Lung (tissue), 12 donors: Measurements from ENCODE around the gene TMEM242. TPM values are rescaled to one million over a fixed set of nuclear protein-coding genes. Genes with fewer than 3 reads are reported as not detected.

Experiments
- ATAC-seq: fragments of 200-7000 bp; cut with Tn5 transposase; one replicate; pipeline ENCODE4 v1.9.1; 2020; ENCODE audit warnings: moderate number of reproducible peaks; ENCODE audit not compliant: insufficient read depth, low FRiP score
- DNase-seq, 3 donors: peaks; one replicate each; pipeline ENCODE4 v3.0.0-alpha.2; 2013 to 2017
- H3K27ac ChIP-seq, 2 donors: one replicate each; pipeline ENCODE4 v1.5.1; 2013; ENCODE audit warnings: mild to moderate bottlenecking in 2 of 2, moderate library complexity in 2 of 2, control low read depth in 1 of 2, inconsistent platforms in 1 of 2, low read depth in 1 of 2, low read length in 1 of 2
- H3K27me3 ChIP-seq, 3 donors: one replicate each; pipeline ENCODE4 v1.5.1; 2013; ENCODE audit warnings: low read length in 2 of 3; ENCODE audit not compliant: control insufficient read depth in 3 of 3, insufficient read depth in 3 of 3
- H3K36me3 ChIP-seq, 4 donors: one replicate each; pipeline ENCODE4 v1.5.1; 2013; ENCODE audit warnings: low read length in 4 of 4, mild to moderate bottlenecking in 1 of 4, moderate library complexity in 1 of 4; ENCODE audit not compliant: control insufficient read depth in 4 of 4, insufficient read depth in 4 of 4
- H3K4me1 ChIP-seq, 5 donors: one replicate each; pipeline ENCODE4 v1.5.1; 2013; ENCODE audit warnings: low read length in 5 of 5, mild to moderate bottlenecking in 2 of 5, moderate library complexity in 1 of 5; ENCODE audit not compliant: control insufficient read depth in 5 of 5, insufficient read depth in 5 of 5
- H3K4me3 ChIP-seq: one replicate; pipeline ENCODE4 v1.5.1; 2013; ENCODE audit warnings: mild to moderate bottlenecking, control low read depth, moderate library complexity
- H3K9ac ChIP-seq, 2 donors: one replicate each; pipeline ENCODE4 v1.5.1; 2013; ENCODE audit warnings: low read length in 2 of 2, control low read depth in 1 of 2; ENCODE audit not compliant: insufficient read depth in 1 of 2
- H3K9me3 ChIP-seq, 4 donors: one replicate each; pipeline ENCODE4 v1.5.1; 2013; ENCODE audit warnings: low read length in 3 of 4, mild to moderate bottlenecking in 1 of 4, moderate library complexity in 1 of 4; ENCODE audit not compliant: control insufficient read depth in 4 of 4, insufficient read depth in 3 of 4
- WGBS, 2 donors: extraction: QIAGEN DNeasy Blood & Tissue Kit; methylation state at CpG; one replicate each; pipeline ENCODE4 v1.1.7; 2013; 5-methylcytosine and 5-hydroxymethylcytosine counted together
- polyA plus RNA-seq, 2 donors: library from polyadenylated mRNA; stranded (reverse); fragments of 200-250 nt; gene quantifications; one replicate each; pipeline ENCODE4 v1.2.1, GENCODE V29; 2013
- total RNA-seq, 2 donors: library from RNA; depleted of rRNA in 1 of 2; stranded (reverse); fragments of >200 nt in 1 of 2; gene quantifications; one replicate each; pipeline ENCODE4 v1.2.1, GENCODE V29; 2014 to 2021
- TF ChIP-seq, protein P1 (sequence below): IDR thresholded peaks from 2 replicates; pipeline ENCODE4 v1.5.1; 2012; ENCODE audit warnings: mild to moderate bottlenecking; ENCODE audit errors: control extremely low read depth, extremely low read depth
- donor health status: control.
- donor health status: control.
- donor health status: Bipolar disorder and iron deficiency.
- donor health status: healthy.
- donor health status: DM: yes; HTN: yes; CAD: no.

The TMEM242 gene
- total and polyA plus RNA-seq, 4 donors = 4.4 to 11.5 (median 8.3) TPM

DNA sequence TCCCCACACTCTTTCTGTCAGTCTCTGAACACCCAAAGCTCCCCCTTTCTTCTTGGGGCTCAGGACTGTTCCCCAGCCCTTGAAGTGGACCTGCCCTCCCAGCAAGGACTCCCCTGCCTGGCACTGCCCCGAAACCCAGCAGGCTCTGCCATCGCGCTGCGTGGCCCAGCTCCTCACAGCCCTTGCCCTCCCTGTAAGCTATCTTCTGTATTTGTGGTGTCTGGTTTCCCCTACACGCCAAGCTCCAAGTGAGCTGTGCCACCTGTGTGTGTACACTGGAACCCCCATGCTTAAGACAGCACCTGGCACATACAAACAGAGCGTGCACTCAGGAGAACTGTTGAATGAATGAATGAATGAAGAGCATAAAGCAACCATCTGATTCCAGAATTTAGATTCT lies 57.7 kb downstream of the TMEM242 start:
- no peak for DNase-seq
- peaks cover 0 to 2% (median 0%) of the 10 kb centered on the region in 4 donors for H3K9me3 ChIP-seq
- TF ChIP-seq, protein P1, sequence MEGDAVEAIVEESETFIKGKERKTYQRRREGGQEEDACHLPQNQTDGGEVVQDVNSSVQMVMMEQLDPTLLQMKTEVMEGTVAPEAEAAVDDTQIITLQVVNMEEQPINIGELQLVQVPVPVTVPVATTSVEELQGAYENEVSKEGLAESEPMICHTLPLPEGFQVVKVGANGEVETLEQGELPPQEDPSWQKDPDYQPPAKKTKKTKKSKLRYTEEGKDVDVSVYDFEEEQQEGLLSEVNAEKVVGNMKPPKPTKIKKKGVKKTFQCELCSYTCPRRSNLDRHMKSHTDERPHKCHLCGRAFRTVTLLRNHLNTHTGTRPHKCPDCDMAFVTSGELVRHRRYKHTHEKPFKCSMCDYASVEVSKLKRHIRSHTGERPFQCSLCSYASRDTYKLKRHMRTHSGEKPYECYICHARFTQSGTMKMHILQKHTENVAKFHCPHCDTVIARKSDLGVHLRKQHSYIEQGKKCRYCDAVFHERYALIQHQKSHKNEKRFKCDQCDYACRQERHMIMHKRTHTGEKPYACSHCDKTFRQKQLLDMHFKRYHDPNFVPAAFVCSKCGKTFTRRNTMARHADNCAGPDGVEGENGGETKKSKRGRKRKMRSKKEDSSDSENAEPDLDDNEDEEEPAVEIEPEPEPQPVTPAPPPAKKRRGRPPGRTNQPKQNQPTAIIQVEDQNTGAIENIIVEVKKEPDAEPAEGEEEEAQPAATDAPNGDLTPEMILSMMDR = no peak

DNA sequence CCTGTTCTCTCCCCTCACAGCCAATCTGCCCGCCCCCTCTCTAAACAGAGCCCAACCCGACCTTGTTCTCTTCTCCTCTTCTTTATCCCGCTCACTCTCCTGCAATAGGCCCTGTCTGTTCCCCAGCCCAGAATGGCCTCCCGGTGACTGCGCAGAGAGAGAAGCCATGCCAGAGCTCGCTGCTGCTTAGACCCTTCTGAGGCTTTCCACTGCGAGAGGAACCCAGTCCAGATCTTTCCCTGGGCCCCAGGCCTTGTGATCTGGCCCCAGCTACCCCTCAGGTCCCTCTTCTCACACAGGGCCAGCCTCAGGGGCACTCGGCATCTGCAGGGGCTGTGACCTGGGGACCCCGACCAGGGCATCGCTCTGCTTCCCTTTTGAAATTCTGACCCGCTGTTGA lies 58.1 kb downstream of the TMEM242 start:
- ATAC-seq (no peak), DNase-seq (no peak)
- no peak overlapping the region for H3K9ac ChIP-seq
- H3K9me3 ChIP-seq = peaks cover 0 to 2% (median 0%) of the 10 kb centered on the region in 4 donors
- H3K4me1 ChIP-seq = peaks cover 0 to 24% (median 5%) of the 10 kb centered on the region in 5 donors
- TF ChIP-seq, protein P1 = no peak
- no peaks in the 10 kb centered on the region for H3K36me3 ChIP-seq
- no peaks in the 10 kb centered on the region for H3K27me3 ChIP-seq
- 91 to 97% methylated on average over 11 of the region's 11 CpGs for WGBS, 2 donors
- no peak overlapping the region for H3K27ac ChIP-seq
- H3K4me3 ChIP-seq = no peak overlapping the region

More for the DNA sequence above, 57.7 kb downstream of the TMEM242 start:
- Histone ChIP-seq H3K4me3 (no peak overlapping the region), H3K27me3 (no peaks in the 10 kb centered on the region), H3K27ac (no peak overlapping the region), H3K9ac (no peak overlapping the region), H3K4me1 (peaks cover 0 to 20% (median 5%) of the 10 kb centered on the region in 5 donors), H3K36me3 (no peaks in the 10 kb centered on the region)
- no peak for ATAC-seq
- 88 to 97% methylated on average over 6 of the region's 6 CpGs for WGBS, 2 donors

DNA sequence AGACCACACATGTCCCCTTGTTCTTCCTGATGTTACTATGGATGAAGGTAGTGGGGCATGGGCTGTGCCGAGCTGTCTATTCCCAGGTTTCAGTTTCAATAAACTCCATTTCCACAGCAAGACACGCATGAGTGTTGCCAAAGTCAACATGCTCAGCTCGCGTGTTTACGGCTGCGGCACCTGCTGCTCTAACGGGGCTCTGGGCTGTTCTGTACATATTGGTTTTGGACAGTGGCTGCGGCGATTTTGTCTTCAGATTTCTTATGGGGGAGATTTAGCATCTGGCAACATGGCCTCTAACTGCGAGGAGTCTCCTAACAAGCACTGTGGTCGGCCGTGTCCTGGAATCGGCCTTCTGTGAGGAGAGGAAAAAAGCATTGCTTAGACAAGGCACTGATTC lies 58.6 kb downstream of the TMEM242 start:
- Histone ChIP-seq H3K9ac (no peak overlapping the region), H3K9me3 (peaks cover 0 to 2% (median 0%) of the 10 kb centered on the region in 4 donors), H3K36me3 (no peaks in the 10 kb centered on the region), H3K27me3 (no peaks in the 10 kb centered on the region), H3K27ac (no peak overlapping the region), H3K4me1 (peaks cover 0 to 27% (median 6%) of the 10 kb centered on the region in 5 donors), H3K4me3 (no peak overlapping the region)
- TF ChIP-seq, protein P1 = no peak
- ATAC-seq (no peak), DNase-seq (no peak)
- WGBS, 2 donors = 69 to 84% methylated on average over 13 of the region's 13 CpGs

DNA sequence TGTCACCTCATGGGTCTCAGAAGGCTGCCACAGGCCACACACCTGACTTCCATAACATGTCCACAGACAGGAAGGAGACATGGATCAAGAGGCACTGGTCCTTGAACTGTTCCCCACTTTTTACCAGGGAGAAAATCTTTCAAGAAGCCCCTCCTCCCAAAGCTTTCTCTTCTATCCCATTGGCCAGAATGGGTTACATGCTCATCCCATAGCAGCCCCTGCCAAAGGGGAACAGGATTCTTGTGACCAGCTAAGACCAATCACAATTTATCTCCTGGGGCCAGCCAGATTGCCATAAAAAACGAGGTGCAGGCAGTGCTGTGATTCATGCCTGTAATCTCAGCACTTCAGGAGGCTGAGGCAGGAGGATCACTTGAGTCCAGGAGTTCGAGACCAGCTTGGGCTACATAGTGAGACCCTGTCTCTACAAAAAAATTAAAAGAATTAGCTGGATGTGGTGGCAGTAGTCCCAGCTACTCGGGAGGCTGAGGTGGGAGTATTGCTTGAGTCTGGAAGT lies 59.4 kb downstream of the TMEM242 start:
- DNase-seq (no peak), ATAC-seq (no peak)
- H3K4me1 ChIP-seq = peaks cover 0 to 22% (median 6%) of the 10 kb centered on the region in 5 donors
- H3K9me3 ChIP-seq = peaks cover 0 to 2% (median 0%) of the 10 kb centered on the region in 4 donors
- H3K27me3 ChIP-seq = no peaks in the 10 kb centered on the region
- no peak overlapping the region for H3K27ac ChIP-seq
- H3K9ac ChIP-seq = no peak overlapping the region
- H3K4me3 ChIP-seq = no peak overlapping the region
- TF ChIP-seq, protein P1 = no peak
- 82 to 86% methylated on average over 3 of the region's 3 CpGs for WGBS, 2 donors
- H3K36me3 ChIP-seq = no peaks in the 10 kb centered on the region
